ENCODE data around the gene TBC1D28. TPM values are rescaled to one million over a fixed set of nuclear protein-coding genes. Genes with fewer than 3 reads are reported as not detected.
"Not testable (repeated sequence)": the region's sequence is repeated elsewhere in the genome, so short reads cannot be mapped to it uniquely, and the experiment has no call there.

Gene TBC1D28
- total RNA-seq, 1 experiment from 2014 or later: not detected

- not testable (repeated sequence) for DNase-seq; H3K4me3 ChIP-seq (ENCODE audit: insufficient read depth, low read depth, low read length); H3K27me3 ChIP-seq (ENCODE audit: control insufficient read depth, insufficient read depth, low read length); H3K36me3 ChIP-seq (replicated peaks; ENCODE audit: control insufficient read depth, insufficient read depth, low read length)
Measured at GRCh38 chr17:18635773-18636172, 8.4 kb downstream of the TBC1D28 start.

DNA sequence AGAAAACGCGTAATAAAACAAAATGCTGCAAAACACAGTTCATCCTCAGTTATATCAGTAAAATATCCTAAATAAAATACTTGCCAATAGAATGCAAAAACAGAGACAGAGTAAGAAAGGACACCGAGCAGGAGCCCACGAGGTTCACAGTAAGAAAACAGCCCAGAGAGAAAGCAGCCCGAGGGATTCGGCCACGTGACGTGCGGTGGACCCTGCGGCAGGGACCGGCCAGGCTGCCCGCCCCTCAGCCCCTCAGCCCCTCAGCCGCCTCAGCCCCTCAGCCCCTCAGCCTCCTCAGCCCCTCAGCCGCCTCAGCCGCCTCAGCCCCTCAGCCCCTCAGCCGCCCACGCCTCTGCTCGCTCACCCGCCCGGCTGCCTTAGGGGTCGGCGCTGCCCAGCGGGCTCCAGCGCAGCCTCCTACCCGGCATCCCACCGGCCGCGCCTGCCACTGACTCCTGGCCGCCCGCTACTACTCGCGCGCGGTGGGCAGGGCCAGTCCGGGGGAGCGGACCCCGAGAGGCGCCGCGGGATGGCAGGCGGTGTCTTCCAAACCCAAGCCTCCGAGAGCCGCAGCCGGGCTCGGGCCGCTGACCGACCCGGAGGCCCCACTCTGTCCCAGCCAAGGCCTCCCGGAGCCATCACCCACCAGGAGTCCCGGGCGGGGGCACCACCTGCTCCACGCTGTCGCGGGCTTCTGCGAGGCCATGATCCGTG lies 9.5 kb downstream of the TBC1D28 start:
- not testable (repeated sequence) for H3K4me3 ChIP-seq (ENCODE audit: insufficient read depth, low read depth, low read length); H3K36me3 ChIP-seq (replicated peaks; ENCODE audit: control insufficient read depth, insufficient read depth, low read length); H3K27me3 ChIP-seq (ENCODE audit: control insufficient read depth, insufficient read depth, low read length)
- peak; percentile 38 for DNase-seq

- DNase-seq: no peak
- Histone ChIP-seq H3K27me3 (ENCODE audit: control insufficient read depth, insufficient read depth, low read length) (no peaks in the 10 kb centered on the region), H3K4me3 (ENCODE audit: insufficient read depth, low read depth, low read length) (no peak overlapping the region), H3K36me3 (replicated peaks; ENCODE audit: control insufficient read depth, insufficient read depth, low read length) (no peaks in the 10 kb centered on the region)
Measured at GRCh38 chr17:18626152-18626870, 17.9 kb downstream of the TBC1D28 start.

- H3K36me3 ChIP-seq (replicated peaks; ENCODE audit: control insufficient read depth, insufficient read depth, low read length); H3K27me3 ChIP-seq (ENCODE audit: control insufficient read depth, insufficient read depth, low read length); H3K4me3 ChIP-seq (ENCODE audit: insufficient read depth, low read depth, low read length): not testable (repeated sequence)
- peak; percentile 74 for DNase-seq
Measured at GRCh38 chr17:18625509-18626104, 18.6 kb downstream of the TBC1D28 start.

GRCh38 chr17:18624862-18625501 lies 19.2 kb downstream of the TBC1D28 start:
- DNase-seq: peak; percentile 4
- H3K36me3 ChIP-seq (replicated peaks; ENCODE audit: control insufficient read depth, insufficient read depth, low read length); H3K4me3 ChIP-seq (ENCODE audit: insufficient read depth, low read depth, low read length); H3K27me3 ChIP-seq (ENCODE audit: control insufficient read depth, insufficient read depth, low read length): not testable (repeated sequence)

GRCh38 chr17:18617613-18618012 lies 26.6 kb downstream of the TBC1D28 start:
- not testable (repeated sequence) for H3K36me3 ChIP-seq (replicated peaks; ENCODE audit: control insufficient read depth, insufficient read depth, low read length); H3K4me3 ChIP-seq (ENCODE audit: insufficient read depth, low read depth, low read length); DNase-seq; H3K27me3 ChIP-seq (ENCODE audit: control insufficient read depth, insufficient read depth, low read length)

- DNase-seq; H3K27me3 ChIP-seq (ENCODE audit: control insufficient read depth, insufficient read depth, low read length); H3K36me3 ChIP-seq (replicated peaks; ENCODE audit: control insufficient read depth, insufficient read depth, low read length); H3K4me3 ChIP-seq (ENCODE audit: insufficient read depth, low read depth, low read length): not testable (repeated sequence)
Measured at GRCh38 chr17:18613016-18613415, 31.2 kb downstream of the TBC1D28 start.

- not testable (repeated sequence) for H3K36me3 ChIP-seq (replicated peaks; ENCODE audit: control insufficient read depth, insufficient read depth, low read length); H3K27me3 ChIP-seq (ENCODE audit: control insufficient read depth, insufficient read depth, low read length); DNase-seq; H3K4me3 ChIP-seq (ENCODE audit: insufficient read depth, low read depth, low read length)
Measured at GRCh38 chr17:18593138-18593537, 51.1 kb downstream of the TBC1D28 start.

Other genes starting within 250 kb of the TBC1D28 start
- not detected in 2 replicates for gene LGALS9C, start 167.6 kb downstream of the TBC1D28 start, total RNA-seq (2014; rRNA removed; shearing (Covaris generic))
- 5.1 and 8.7 TPM in 2 replicates for gene FOXO3B, start 37.9 kb upstream of the TBC1D28 start, total RNA-seq (2014; rRNA removed; shearing (Covaris generic))
- not detected in 2 replicates for gene FBXW10, start 99.7 kb upstream of the TBC1D28 start, total RNA-seq (2014; rRNA removed; shearing (Covaris generic))
- gene TVP23B, start 136.8 kb upstream of the TBC1D28 start, total RNA-seq (2014; rRNA removed; shearing (Covaris generic)): 23.7 and 24.2 TPM in 2 replicates
- gene PRPSAP2, start 213.7 kb upstream of the TBC1D28 start, total RNA-seq (2014; rRNA removed; shearing (Covaris generic)): 62.9 and 68.6 TPM in 2 replicates

Data from H7 (cell line).